Measurements from ENCODE around the gene SRRM2.

SRRM2 gene

DNA sequence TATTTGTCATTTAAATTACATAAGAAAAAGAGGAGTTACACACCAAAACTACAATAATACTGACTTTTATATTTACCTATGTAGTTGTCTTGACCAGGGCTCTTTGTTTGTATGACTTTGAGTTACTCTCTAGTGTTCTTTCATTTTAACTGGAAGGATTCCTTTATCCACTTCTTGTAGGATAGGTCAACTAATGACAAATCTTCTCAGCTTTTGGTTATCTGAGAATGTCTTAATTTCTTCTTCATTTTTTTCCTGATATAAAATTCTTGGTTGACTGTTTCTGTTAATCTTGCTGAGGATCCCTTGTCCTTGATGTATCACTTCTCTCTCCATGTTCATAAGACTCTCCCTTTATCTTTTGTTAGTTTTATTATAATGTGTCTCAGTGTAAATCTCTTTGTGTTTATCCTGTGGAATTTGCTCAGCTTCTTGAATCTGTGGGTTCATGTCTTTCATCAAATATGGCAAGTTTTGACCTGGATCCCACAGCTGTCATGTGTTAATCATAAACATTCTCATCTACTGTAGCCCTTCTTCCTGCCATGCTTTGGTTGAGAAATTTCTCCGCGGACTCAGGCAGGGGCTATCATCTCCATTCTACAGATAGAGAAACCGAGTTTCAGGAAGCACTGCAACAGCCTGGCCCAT is 51.2 kb downstream of the SRRM2 start:
- no peak for DNase-seq

- DNase-seq: no peak
Observed at GRCh38 chr16:2804728-2805127, 52.3 kb downstream of the SRRM2 start.

DNA sequence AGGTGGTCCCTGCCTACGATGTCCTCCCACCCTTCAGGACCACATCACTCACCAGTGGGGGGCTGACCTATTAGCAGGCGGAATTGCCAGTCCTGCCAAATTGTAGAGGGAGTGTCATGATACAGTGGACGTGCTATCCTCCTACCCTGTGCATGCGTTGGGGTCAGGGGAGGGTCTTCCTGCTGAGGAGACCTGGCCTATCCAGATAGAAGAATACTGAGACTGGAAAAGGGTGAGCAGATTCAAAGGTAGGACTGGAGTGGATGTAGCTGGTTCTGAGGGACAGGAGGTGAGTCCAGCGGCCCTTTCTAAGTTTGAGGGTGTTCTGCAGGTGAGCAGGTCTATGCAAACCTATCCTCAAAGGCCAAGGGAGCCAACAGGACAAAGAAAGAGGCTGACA is 53.8 kb downstream of the SRRM2 start:
- no peak for DNase-seq

- no peak for DNase-seq
Observed at GRCh38 chr16:2808181-2808580, 55.7 kb downstream of the SRRM2 start.

GRCh38 chr16:2809149-2809760 is 56.8 kb downstream of the SRRM2 start:
- no peak for DNase-seq

DNA sequence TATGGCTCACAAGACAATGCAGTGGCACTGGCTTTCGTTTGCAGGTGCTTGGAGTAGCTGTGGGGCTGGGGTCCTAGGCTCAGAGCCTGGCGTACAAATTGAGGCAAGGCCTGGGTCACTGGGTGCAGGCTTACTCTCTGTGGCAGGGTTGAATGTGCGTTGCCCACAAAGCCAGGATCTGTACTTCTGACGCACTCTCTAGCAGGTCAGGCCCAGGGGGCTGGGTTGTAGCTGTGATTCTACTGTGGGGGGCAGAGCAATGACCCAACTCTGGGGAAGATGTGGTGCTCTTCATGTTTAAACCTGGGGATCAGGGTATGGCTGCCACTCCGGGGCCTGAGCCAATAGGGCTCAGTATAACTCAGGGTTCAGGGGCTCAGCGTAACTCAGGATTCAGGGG is 58.2 kb downstream of the SRRM2 start:
- no peak for DNase-seq

- no peak for DNase-seq
Observed at GRCh38 chr16:2811703-2812471, 59.4 kb downstream of the SRRM2 start.

GRCh38 chr16:2813771-2814221 is 61.4 kb downstream of the SRRM2 start:
- no peak for DNase-seq

DNA sequence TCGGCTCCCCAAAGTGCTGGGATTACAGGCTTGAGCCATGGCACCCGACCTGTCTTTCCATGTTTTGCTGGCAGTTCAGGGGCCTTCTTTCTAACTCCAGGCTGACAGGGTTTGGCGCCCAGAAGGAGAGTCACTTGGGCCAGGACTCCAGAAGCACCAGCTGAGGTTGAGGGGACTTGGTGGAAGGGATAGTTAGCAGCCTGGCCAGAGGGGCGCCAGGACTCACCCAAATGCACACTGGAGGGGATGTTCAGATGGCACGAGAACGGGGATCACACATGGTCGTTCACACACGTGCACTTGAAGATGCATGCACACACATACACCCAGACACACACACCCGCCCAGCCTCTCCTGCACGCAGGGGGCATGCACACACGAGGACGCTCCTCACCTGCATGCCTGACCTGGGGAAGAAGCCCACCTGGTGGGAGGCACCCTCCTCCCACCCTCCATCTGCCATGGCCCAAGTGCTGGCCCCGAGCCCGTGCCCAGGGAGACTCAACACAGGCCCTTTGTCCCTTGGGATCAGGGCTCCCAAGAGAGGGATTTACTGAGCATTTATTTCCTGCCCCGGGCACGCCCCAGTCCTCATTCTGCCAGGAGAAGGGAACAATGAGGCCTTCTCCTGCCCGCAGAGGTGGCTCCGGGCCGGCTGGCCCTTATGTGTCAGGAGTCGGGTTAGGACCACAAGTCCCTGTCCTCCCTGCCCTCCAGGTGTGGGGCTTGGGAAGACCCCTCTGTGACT is 62.3 kb downstream of the SRRM2 start:
- no peak for DNase-seq

DNA sequence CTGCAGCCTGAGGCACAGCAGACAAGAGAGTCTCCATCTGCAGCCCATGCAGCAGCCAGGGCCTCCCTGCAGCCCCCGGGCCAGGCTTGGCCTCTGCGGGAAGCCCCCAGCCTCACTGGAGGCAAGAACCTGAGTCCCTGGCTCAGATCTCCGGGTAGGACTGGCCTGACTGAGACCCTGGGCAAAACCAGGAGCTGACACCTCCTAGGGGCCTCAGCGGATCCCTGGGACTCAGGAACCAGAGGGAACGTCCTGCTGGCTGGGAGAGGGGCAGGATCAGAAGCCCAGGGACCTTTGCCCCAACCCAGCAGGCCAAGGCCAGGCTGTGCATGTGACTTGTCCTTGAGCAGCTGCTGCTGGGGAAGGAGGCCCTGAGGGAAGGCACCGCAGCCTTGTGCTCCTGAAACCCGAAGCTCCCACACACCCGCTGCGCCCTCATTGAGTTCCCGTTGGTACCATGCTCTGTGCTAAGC is 62.9 kb downstream of the SRRM2 start:
- DNase-seq: no peak

GRCh38 chr16:2816751-2817339 is 64.4 kb downstream of the SRRM2 start, which contains the start of gene PRSS21:
Gene PRSS21, plus strand, starts transcription at chr16:2817237. Its CDS starts 32 bp downstream, at chr16:2817269.
- DNase-seq: peak; percentile 42 to 45

GRCh38 chr16:2817340-2818271 is 65.2 kb downstream of the SRRM2 start:
- no peak for DNase-seq

DNA sequence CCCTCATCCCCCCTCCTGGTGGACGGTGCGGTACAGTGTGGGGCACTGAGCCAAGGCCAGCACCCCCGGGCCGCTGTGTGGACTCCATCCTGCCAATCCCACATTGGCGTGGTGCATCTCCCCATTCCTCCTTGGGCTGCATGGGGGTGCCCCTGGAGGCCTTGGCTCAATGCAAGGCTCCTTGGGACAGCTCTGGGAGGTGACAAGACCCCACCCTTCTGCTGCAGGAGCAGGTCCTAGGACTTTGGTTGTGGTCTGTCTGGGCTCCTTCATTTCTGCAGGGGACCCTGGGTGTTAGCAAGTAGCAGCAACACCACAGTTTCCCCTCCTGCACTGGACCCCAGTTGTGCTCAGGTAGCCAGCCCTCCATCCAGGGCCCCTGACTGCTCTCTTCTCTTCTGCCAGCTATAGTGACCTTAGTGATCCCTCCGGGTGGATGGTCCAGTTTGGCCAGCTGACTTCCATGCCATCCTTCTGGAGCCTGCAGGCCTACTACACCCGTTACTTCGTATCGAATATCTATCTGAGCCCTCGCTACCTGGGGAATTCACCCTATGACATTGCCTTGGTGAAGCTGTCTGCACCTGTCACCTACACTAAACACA is 65.9 kb downstream of the SRRM2 start:
- no peak for DNase-seq

DNA sequence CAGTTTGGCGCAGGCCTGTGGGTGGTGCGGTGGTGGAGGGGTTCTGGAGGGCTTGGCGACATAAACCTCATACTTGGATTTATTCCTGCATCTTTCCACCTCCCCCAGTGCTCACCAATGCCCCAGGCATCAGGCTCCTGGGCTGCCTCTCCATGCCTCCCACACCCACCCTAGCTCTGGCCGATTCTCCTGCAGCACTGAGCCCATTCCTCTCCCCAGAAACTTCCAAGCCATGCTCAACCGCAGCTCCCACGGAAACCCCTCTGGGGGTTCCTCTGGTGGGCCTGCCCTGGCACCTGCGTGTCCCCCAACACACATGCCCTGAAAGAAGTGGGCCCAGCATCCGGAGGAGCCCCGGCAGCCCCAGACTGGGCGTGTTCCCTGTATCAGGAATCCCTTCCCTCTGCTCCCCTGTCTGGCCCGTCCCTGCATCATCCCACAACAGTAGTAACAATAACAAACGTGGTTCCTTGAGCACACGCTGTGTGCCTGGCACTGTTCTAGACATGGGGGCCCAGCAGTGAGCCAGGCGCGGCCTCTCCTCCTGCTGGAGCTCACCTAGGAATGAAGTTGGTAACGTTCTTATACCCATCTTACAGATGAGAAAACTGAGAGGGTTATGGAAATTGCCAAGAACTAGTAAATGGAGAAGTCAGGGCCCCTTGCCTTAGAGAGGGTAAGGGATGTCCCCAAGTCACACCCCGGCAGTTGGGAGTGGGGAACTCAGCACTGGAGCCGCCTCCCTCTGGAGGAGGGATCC is 66.9 kb downstream of the SRRM2 start:
- no peak for DNase-seq

GRCh38 chr16:2819939-2820835 is 67.7 kb downstream of the SRRM2 start:
- DNase-seq: no peak
